Stimulated activated CD8-positive, alpha-beta memory T cell treated with anti-CD3 and anti-CD28 coated beads, Interleukin-4, amount 100 ng/mL, for 1 hour (primary cell): ENCODE data around the gene IQCC.
A peak's percentile ranks its signal among the peaks of the same experiment; 100 is the strongest.

Experiments used
- DNase-seq, 2 donors: peaks; one replicate each; pipeline ENCODE4 v3.0.0-alpha.2; 2020; ENCODE audit warnings: low read depth in 2 of 2, low spot score in 1 of 2

The IQCC gene

GRCh38 chr1:32223683-32224082 is 18.2 kb downstream of the IQCC start:
- DNase-seq = no peak

- DNase-seq = no peak
These were observed 18.8 kb downstream of the IQCC start for GRCh38 chr1:32224285-32224684.

GRCh38 chr1:32228771-32229170 is 23.3 kb downstream of the IQCC start:
- DNase-seq = no peak

- no peak for DNase-seq
These were observed 26.5 kb downstream of the IQCC start for GRCh38 chr1:32231843-32232432.

GRCh38 chr1:32232558-32233304 is 27.3 kb downstream of the IQCC start:
- DNase-seq = no peak

GRCh38 chr1:32234792-32235191 is 29.3 kb downstream of the IQCC start:
- DNase-seq = no peak

GRCh38 chr1:32239337-32239736 is 33.9 kb downstream of the IQCC start:
- DNase-seq = no peak

GRCh38 chr1:32239790-32240139 is 34.3 kb downstream of the IQCC start:
- no peak for DNase-seq

GRCh38 chr1:32240140-32240951 is 34.9 kb downstream of the IQCC start:
- DNase-seq = peak in 1 of 2 donors; percentile 39

- DNase-seq = no peak
These were observed 35.7 kb downstream of the IQCC start for GRCh38 chr1:32241001-32241763.

- no peak for DNase-seq
These were observed 36.9 kb downstream of the IQCC start for GRCh38 chr1:32242341-32242851.

GRCh38 chr1:32246888-32247273 is 41.4 kb downstream of the IQCC start, which contains the start of gene FAM167B:
TSS of gene FAM167B (plus strand) at chr1:32247222. CDS start at chr1:32247422, 200 bp downstream.
- DNase-seq = no peak

- no peak for DNase-seq
These were observed 42.0 kb downstream of the IQCC start for GRCh38 chr1:32247452-32247851.

- peak in 1 of 2 donors; percentile 58 for DNase-seq
These were observed 42.8 kb downstream of the IQCC start for GRCh38 chr1:32247983-32248889.

GRCh38 chr1:32249831-32250525 is 44.5 kb downstream of the IQCC start:
- DNase-seq = peak in 1 of 2 donors; percentile 67

- DNase-seq = no peak
These were observed 45.6 kb downstream of the IQCC start, which contains the start of gene LCK for GRCh38 chr1:32250893-32251716. TSS of gene LCK (plus strand) at chr1:32251265. CDS start at chr1:32274330, 23,065 bp downstream.

- no peak for DNase-seq
These were observed 49.9 kb downstream of the IQCC start for GRCh38 chr1:32255072-32256071.
